ENCODE results near the gene TF.

Gene TF

DNA sequence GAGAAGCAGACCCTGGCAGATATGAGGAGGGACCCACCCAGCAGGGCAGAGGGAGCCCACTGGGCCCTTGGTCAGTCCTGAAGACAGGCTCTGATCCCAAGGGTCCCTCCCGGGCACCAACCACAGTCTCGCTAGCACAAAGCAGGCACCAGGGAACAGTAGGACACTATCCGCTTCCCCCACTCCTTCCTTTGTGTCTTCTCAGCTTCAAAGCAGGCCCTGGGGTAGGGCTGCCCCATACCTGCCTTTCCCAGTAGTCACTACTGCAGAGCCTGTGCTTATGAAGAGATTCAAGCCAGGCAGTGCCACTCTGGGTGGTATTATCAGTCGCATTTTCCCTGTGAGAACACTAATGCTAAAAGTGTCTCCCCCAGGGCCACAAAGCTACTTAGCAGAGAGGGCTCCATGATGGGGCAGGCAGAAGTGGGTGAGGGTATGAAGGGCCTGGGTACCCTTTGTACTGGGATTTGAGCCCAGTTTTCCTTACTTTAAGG lies 92.2 kb downstream of the TF start:
- no peak for DNase-seq

DNA sequence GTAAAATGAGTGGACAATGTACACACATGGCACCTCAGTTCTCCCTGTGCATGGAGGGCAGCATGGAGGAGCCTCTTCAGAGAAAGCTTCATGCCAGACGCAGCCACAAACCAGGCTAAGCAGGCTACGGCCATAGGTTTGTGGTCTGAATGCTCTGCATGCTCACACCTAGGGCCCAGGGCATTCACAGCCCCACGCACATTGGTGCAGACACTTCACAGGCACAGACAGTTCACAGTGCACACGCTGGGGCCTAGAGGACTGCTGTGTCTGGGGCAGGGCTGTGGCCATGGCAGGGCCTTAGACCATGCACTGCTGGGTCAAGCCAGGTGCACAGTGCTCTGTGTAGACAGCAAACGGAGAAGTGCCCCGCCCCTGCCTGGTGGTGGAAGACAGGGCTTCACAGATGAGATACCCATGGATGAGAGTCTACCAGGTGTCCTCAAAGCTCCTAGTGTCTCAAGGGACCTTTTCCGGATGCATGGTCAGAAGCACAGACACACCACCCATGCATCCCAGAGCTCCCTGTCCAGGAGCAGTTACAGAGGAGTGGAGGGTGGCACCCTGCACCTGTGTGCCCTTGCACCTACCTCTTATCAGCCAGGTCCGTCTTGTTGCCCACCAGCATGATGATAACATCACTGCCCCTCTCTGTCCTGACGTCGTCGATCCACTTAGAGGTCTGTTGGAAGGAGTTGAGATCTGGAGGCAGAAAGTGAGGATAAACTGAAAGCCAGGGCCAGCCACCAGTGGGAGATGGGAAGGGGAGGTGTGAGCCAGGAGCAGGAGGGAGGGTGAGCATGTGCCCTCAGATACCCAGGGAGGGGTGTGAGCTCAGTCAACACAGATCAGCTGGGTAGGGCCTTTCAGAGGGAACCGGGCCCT lies 93.0 kb downstream of the TF start:
- DNase-seq = peak; percentile 40

DNA sequence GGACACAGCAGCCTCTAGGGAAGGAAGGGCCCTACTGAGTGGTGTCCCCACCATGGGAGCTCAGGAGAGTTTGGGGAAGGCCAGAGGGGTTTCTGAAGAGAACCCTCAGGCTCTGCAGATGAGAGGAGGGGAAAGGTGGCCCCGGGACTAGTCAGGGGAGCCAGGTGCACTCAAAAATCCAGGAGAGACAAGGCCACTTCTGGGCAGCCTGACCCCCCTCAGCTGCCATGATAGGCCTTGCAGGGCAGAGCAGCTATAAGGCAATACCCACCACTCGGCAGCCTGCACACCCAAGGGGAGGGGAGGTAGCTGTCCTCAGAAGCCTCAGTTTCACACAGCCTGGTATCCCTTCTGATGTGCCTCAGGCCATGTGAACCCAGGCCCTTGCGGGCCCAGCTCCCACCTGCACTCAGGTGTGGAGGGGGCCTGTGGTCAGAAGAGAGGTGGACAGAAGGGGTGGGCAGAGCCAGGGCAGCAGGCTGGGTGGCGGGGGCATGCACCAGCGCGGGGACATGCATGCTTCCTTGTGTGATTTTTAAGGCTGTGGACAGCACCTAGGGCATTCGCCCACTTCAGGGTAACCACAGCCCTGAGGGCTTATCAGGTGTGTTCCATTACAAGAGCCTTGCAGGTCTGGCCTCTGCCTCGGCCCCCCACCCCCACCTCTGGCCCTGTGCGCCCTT lies 94.0 kb downstream of the TF start:
- no peak for DNase-seq

DNA sequence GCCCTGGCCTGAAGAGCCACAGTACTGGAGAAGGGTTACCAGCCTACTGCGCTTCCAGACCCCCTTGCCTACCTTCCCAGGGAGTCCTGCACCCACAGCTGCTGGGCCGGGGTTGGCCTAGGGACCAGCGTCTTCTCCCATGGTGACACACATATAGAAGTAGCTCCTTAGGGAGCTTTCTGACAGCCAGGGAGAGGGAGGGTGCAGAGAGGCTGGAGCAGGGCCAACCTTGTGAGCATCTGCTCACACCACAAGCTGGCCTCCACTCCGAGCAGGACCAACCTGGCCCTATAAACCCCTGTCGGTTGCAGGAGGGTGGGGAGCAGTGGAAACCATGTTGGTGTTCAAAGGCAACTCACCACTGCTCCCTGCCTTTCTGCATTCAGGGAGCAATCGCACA lies 94.6 kb downstream of the TF start:
- DNase-seq = no peak

DNA sequence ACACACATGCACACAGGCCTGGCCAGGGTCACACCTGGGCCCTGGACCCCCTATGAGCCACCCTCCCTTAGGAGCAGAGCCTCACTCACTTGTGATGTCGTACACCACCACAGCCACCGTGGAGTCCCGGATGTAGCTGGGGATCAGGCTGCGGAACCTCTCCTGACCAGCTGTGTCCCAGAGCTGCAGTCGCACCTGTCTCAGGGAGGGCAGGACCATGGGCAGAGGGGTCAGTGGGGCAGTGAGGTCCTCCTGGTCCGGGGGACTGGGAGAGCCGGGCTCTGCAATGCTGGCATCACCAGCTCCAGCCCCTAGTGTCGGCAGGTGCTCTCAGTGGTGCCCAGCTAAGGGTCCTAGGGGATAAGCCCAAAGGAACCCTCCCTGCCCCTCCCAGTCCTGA lies 95.0 kb downstream of the TF start:
- no peak for DNase-seq

DNA sequence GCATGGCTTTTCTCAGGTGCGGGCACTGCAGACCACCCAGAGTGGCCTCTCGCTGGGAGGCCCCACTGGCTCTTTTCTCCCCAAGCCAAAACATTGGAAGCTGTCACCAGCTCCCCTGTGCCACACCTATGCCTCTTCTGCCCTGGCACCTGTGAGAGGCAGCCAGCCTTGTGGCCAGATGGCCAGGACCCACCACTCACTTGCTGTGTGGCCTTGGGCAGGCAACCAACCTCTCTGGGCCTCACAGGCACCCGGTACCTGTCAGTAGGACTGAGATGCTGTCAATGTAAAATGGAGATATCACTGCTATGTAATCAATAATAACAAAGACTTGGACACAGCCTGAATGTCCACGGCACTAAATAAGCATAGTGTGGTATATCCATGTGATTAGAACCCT lies 96.0 kb downstream of the TF start:
- DNase-seq = no peak

DNA sequence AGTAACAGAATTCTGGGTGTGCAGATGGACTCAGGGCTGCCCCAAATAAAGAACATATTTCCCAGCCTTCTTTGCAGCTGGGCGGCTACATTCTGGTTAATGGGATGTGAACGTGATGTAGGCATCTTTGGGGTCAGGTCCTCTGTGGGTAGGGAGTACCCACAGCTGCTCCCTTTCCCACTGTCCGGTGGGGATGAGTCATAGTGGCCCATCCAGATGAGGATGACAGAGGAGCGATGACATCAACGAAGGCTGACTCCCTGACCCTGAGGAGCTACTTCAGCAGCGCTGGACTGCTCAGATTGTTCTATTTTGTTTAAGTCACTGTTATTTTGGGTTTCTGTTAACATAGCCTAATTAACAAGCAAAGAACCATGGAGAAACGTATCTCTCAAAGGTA lies 97.4 kb downstream of the TF start:
- DNase-seq = no peak

DNA sequence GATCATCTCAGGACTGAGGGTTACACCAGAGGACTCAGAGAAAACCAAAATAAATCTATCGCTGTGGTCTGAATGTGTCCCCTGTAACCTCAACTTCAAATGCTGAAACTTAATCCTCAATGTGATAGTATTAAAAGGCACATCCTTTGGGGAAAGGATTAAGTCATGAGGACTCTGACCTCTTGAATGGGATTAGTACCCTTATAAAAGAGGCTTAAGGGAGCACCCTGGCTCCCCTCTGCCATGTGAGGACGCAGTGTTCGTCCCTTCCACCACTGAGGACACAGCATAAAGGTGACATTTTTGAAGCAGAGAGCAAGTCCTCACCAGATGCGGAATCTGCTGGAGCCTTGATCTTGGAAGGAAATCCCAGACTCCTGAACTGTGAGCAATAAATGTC lies 98.9 kb downstream of the TF start:
- DNase-seq = no peak
